Raji (cell line): Measurements from ENCODE around the gene SLC38A8.

Source experiments
- POLR2A ChIP-seq: IDR thresholded peaks from 2 replicates; pipeline ENCODE4 v1.6.1; 2011; ENCODE audit warnings: low read depth, low read length, control low read depth; ENCODE audit not compliant: insufficient read depth

SLC38A8 gene

DNA sequence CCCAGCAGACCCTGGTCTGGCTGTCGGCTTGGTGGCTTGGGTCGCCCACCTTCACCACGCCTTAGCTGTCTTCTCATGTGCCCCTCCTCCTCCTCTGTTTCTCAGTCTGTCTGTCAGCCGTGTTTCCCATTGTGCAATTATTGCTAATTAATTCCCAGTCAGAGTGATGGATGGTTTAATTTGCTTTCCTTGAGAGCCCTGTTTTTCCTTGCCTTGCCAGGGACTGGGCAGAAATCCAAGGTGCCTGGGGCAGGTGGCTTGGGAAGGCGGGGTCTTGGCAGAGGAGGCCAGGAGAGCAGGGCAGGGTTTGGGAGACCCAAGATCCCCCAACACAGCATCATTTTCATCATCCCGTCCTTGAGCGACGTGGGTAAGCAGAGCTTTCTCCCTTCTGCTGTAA, 53.3 kb downstream of the SLC38A8 start:
- TF ChIP-seq POLR2A, result no peak

DNA sequence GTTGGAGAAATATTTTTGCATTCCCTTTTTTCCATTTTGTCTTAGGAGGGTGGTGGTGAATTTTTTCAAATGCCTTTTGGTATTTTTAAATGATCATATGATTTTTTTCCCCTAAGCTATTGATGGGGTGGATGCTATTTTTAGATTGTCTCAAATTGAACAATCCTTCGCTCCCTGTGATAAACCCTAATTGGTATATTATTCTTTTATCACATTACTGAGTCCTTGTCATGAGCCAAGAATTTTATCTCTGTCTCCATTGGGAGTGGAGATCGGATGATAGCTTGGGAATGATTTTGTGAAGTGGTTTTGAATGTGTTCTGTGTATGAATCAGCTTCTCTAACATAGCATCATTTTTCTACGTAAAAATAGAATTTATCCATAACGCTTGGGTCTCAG, 59.1 kb downstream of the SLC38A8 start:
- no peak for TF ChIP-seq POLR2A

DNA sequence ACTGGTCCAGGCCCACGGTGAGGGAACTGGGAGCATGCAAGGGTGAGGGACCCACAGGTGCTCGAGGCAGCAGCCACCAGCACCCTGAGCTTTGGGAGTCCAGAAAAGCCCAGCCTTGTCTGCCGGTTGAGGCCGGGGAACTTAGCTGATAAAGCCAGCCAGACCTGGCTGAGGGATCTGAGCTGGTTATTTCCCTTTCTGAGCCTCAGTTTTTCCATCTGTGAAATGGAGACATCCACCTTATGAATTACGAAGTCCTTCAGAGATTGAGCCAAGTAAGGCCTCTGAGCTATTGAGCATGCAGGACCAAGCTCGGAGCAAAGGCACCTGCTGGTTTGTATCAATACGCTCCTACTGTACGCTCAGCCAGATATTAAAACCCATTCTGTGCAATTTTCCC, 60.8 kb downstream of the SLC38A8 start:
- TF ChIP-seq POLR2A, result no peak

DNA sequence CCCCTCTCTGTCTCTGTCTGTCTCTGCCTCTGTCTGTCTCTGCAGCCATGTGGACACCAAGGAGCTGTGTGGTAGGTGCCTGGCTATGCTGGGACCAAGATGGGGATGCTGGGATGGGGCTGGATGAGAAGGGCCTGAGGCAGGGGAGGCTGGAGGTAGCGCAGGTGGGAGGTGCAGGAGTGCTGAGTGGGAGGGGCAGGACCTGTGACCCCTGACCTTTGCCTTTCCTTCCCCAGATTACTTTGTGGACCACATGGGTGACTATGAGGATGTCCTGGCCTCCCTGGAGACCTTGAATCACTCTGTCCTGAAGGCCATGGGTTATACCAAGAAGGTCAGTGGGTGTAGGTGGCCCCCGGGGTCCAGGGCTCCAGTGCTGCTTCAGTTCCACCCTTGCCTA, 61.8 kb downstream of the SLC38A8 start:
- no peak for TF ChIP-seq POLR2A

DNA sequence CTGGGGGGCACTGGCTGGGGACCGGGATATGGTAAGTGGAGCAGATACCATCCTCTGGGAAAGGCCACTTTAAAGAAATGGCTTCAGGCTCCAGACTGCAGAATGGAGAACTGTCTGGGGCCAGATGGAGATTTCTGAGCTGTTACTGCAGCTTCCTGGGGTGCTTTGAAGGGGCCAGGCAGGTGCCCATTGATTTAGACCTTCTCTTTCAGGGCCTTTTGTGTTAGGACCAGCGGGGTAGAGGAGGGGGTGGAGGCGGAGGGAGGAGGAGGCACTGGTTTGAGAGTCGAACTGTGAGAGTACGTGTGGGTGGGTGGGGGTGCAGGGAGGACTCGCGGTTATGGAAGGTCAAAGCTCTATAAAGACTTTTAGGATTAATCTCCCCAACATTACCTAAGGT, 63.2 kb downstream of the SLC38A8 start:
- no peak for TF ChIP-seq POLR2A

DNA sequence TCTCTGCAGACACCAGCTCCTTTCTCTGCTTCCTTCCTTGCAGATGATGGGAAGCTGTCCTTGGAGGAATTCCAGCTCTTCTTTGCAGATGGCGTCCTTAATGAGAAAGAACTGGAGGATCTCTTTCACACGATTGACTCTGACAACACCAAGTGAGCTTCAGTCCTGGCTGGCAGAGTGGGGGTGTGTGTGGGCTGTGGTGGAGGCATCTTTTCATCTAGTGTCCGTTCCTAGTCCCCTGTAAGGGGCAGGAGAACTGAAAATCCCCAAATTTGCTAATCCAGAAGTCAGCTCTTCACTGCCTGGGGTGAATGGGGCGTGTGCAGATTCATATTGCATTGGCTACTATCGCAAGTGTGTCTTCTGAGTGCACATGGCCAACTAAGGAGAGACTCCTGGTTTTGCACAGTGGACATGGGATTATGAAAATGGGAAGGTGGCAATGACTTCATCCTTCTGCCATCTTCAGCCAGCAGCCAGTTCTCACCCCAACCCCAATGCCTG, 64.1 kb downstream of the SLC38A8 start:
- no peak for TF ChIP-seq POLR2A

DNA sequence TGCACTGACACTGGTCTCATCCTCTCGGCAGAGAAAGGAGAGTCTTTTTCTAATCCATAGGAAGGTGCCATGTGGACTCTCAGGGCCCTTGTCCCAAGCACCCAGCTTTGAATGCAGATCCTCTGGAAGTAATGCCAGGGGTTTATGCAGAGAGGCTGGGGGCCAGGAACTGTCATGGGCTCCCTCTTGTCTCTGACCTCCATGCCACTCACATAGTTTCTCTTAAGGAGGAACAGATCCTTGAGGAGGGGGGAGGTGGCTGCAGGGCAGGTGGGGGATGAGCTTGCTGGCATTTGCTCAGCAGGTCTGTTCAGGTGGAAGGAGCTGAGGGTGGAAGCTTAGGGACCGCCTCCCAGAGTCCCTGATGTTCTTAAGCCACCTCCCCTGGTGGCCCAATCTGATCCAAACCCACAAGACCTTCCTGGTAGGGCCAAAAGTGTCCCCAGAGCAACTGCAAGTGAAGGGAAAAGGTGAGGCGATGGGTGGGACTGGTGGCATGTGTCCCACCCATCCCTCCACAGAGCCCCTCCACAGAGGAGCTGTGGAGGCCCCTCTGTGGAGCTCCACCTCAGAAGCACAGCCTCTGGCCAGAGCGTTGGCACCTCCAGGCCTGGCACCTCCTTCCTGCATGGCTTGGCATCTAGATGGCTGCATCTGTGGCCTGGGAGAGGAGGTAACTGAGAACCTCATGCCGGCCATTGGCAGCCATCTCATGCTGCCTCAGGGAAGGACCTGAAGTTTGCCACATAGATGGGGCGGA, 65.4 kb downstream of the SLC38A8 start:
- no peak for TF ChIP-seq POLR2A

DNA sequence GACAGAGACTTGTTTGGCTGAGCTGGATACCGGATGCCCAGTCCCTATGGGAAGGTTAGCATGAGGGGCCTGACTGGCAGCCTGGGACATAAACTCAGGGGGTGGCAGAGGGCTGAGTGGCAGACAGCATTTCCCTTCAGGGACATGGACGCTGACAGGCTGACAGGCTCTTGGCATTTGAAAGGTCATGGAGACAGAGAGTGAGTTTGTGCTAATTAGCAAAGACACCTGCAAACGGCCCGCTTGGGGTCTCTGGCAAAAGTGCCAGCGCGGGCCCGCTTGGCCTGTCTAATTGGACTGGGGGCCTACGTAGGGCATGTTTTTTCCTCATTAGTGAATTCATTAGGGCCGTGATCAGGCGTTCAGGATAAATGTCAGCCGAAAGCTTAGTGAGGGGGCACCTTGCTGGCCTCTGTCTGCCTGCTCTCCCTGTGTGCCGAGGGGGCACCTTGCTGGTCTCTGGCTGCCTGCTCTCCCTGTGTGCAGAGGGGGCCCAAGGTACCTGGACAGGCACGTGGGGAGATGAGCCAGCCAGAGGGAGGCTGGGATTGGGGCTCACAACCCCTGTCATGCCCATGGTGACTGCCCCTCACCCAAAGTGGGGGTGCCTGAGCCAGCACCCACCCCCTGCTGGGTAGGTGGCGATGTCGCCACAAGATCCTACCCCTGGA, 66.9 kb downstream of the SLC38A8 start:
- TF ChIP-seq POLR2A, result no peak

DNA sequence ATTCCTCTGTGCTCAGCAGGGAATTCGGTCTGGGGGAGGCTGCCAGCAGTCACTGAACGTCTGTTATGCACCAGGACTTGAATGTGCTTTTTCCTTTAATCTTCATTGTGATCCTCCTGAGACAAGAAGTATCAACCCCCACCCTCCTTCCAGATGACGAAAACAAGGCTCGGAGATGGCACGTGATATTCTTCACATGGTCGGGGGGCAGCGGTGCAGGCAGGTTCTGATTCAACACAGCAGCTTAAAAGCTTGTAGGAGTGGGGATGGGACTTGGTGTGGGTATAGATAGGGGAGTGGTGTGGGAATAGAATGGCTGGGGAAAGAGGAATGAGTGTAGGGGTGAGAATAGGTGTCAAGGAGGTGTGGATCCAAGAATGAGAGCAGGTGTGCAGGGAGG, 68.1 kb downstream of the SLC38A8 start:
- no peak for TF ChIP-seq POLR2A

DNA sequence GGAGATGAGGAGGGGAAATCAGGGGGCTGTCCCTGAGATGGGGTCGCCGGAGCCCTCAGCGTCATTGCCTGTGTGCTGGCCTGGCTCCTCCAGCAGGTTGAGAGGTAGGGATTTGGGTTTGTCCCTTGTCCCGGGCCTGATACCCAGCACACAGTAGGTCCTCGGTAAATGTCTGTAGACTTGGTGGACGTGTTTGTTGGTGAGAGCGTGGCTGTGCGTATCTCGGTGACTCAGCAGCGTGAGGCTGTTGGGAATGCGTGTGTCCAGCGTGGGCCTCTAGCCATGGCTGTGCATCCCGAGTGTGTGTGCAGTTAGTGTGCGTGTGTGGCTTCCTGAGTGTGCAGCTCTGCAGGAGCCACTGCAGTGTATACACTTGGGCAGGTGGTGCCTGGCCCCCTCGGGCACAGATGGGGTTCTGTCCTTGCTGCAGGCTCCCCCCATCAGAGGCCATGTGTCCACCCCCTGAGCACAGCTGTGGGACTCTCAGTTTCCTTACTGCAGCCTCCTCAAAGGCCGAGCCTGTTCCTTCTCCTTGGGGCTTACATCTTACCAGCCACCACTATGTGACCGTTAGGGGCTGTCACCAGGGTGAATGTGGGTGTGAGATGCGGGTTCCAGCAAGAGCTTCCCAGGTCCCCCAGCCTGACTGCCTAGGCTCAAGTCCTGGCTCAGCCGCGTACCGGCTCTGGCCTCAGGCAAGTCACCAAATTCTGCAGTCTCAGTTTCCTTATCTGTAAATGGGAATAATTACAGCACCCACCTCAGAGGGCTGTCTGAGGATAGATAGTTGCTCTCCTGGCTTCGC, 68.8 kb downstream of the SLC38A8 start:
- no peak for TF ChIP-seq POLR2A

DNA sequence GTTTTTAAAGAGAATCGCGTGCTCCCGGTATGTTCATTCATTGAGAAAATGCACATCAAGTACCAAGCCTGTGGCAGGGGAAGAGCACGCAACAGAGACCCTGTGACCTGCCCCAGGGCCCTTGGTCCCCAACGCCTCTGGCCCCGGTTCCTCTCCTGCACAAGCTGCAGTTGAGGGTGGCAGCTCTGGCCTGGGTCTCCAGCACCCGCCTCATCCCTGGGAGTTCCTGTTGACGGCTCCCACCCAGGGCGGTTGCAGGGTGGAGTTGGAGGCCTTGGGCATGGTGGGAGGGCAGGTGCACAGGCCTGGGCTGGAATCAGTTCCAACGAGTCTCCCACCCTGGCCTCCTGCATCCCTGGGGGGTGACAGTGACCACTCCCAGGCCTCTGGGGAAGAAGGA, 69.5 kb downstream of the SLC38A8 start:
- TF ChIP-seq POLR2A, result no peak

DNA sequence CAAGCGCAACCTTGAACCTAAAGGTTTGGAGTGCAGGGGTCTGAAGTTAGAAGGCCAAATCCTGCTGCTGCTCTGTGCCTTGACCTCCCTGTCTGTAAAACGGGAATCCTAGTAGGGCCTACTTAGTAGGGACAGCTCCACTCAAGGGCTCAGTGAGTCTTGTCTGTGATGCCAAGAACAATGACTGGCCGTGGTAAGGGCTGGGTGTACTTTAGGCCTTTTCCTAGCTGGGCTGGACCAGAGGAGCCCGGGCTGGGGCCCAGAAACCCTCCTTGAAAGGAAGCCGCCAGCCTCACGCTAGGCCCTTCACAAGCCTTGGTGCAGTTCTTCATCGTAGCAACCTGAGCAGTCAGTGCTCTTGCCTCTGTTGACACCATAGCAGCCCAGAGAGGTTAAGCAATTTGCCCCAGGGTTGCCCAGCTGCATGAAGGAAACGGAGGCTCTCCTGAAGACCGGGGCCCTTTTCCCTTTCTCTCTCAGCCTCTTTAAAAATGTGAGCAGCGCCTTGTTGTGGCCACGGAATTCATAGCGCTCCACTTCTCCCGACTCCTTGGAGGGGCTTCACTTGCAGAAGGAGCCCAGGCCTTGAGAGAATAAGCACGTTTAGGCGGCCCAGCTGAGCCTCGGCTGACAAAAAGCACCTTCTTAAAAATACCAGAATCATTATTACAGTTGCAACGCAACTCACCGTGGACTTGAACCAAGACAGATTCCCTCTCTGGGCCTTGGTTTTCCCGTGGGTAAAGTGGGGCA, 70.2 kb downstream of the SLC38A8 start:
- no peak for TF ChIP-seq POLR2A

DNA sequence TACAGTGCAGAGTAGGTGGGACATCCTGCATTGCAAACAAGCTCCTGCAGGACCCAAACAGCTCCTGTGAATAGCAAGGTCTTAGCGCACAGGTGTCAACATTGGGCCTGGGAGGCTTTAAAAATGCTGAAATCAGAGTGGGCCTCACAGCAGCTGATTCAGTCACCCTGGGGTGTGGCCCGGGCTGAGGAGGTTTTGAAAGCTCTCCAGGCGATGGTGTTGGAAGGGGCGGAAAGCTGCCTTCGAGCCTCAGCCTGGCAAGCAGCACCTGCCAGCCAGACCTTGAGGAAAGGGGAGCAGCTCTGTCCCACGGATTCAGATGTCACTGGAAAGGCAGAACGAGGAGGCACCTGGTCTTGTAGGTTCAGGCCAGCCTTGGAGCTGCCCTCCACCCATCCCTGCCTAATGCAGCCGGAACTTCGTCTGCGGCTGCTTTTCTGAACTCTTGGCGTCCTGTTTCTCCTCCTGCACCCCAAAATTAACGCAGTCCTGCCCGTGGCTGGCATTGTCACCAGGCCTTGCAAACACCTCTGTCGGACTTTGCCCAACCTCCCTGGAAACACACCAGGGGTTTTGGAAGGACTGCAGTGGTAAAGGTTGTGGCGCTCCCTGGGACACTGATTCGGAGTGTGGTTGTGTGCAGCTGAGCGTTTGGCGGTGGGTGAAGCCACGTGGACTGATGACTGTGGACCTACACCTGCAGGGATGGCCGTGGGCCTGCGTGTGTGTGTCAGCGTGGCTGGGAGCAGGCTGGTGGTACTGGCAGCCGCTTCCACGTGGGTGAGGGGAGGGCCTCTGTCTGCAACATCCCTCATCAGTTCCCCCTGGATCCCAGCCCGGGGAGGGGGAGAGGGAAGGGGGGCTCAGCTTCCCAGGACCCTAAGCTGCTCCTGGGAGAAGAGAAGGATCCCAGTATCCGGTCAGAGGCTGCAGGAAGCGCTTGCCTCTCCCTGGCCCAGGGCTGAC, 71.1 kb downstream of the SLC38A8 start:
- no peak for TF ChIP-seq POLR2A

DNA sequence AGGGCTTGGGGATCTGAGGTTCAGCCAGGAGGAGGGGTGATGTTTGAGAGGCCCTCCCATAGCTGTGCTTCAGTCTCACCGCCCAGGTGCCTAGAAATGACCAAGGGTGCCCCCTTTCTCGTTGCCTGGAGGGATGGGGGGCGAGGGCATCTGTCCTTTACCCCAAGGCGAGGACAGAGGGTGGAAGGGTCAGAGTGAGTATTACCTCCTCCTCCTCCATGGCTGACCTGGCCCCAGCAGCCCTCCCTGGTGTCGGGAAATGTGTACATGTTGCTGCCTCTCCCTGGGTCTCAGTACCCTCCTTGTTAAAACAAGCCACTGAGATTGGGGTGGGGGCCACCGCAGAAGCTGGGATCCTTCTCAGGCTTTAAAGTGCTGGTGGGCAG, 72.2 kb downstream of the SLC38A8 start:
- TF ChIP-seq POLR2A, result no peak

DNA sequence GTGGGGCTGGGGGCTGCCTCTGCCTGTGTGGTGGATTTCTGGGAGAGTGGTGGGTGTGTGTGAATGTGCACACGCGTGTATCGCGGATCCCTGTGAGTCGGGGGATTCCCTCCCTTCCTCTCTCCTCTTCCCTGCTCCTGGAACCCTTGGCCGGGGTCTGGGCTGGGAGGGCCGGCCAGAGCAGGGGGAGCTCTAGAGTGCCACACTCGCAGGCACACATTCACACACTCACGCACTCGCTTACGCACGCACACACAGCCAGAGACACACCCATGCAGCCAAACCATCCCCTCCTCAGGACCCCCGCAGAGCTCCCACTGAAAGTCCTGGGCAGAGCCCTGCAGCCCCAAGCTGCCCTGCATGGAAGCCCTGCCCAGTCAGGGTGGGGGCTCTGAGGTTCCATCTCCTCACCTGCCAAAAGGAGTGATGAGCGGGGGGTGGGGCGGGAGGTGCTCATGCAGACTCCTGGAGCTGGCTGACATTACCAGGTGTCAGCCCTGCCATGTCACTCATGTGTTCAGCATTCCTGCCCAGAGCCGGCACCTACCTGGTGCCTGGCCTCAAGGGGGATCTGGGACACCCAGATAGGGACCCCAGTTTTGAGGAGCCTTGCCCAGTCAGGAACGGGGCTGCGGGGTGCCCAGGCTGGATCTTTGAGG, 72.7 kb downstream of the SLC38A8 start:
- no peak for TF ChIP-seq POLR2A
